Inflammatory macrophage treated with lipopolysaccharide for 4 hours (primary cell): ENCODE measurements around the gene CDH4.

ENCODE experiments used
- DNase-seq: peaks from one replicate; pipeline ENCODE4 v3.0.0-alpha.2; 2020

Gene CDH4

GRCh38 chr20:61748376-61748775 lies 496.3 kb downstream of the CDH4 start:
- DNase-seq: no peak

- no peak for DNase-seq
Measured at GRCh38 chr20:61749406-61750075, 497.5 kb downstream of the CDH4 start.

GRCh38 chr20:61750093-61750492 lies 498.0 kb downstream of the CDH4 start:
- no peak for DNase-seq

- no peak for DNase-seq
Measured at GRCh38 chr20:61752576-61752975, 500.5 kb downstream of the CDH4 start.

DNA sequence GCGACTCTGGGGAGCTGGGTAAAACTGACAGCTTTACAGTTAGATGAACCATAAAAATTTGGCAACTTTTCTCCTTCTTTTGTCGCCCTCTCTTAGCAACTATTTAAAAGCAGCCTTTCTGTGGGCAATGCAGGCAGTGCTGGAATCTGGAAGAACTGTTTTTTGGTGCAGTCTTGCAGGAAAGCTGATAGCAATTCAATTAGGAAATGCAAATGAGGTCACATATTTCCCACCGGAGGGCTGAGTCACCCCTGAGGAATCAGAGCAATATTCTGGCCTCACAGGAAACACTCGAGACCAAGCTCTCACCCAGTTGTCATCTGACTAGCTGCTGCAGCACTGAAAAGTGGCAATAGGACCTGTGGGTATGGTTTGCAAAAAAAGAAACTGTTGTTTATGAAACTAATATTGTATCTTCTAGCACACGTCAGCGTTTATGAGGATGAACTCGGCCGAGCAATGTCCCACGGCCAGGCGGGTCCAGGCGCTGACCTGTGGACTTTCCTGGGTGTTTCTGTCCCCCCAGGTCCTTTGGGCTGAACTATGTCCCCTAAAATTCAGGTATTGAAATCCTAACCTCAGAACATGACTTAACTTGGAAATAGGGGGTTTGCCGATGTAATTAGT lies 501.4 kb downstream of the CDH4 start:
- no peak for DNase-seq

GRCh38 chr20:61753987-61754956 lies 502.2 kb downstream of the CDH4 start:
- no peak for DNase-seq

DNA sequence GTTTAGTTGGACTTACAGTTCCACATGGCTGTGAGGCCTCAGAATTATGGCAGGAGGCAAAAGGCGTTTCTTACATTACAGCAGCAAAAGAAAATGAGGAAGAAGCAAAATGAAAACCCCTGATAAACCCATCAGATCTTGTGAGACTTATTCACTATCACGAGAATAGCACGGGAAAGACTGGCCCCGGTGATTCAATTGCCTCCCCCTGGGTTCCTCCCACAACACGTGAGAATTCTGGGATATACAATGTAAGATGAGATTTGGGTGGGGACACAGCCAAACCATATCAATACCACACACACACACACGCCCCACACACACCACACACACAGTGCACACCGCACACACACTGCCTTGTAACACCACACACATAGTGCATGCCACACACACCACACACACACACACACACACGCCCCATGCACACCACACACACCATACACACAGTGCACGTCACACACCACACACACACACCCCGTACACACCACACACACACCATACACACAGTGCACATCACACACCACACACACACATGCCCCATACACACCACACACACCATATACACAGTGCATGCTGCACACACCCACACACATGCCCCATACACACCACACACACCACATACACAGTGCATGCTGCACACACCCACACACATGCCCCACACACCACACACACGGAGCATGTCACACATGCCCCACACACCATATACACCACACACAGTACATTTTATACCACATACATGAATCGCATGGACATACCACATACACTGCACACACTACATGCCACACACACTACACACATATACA lies 503.1 kb downstream of the CDH4 start:
- DNase-seq: no peak

- no peak for DNase-seq
Measured at GRCh38 chr20:61755971-61756845, 504.1 kb downstream of the CDH4 start.

DNA sequence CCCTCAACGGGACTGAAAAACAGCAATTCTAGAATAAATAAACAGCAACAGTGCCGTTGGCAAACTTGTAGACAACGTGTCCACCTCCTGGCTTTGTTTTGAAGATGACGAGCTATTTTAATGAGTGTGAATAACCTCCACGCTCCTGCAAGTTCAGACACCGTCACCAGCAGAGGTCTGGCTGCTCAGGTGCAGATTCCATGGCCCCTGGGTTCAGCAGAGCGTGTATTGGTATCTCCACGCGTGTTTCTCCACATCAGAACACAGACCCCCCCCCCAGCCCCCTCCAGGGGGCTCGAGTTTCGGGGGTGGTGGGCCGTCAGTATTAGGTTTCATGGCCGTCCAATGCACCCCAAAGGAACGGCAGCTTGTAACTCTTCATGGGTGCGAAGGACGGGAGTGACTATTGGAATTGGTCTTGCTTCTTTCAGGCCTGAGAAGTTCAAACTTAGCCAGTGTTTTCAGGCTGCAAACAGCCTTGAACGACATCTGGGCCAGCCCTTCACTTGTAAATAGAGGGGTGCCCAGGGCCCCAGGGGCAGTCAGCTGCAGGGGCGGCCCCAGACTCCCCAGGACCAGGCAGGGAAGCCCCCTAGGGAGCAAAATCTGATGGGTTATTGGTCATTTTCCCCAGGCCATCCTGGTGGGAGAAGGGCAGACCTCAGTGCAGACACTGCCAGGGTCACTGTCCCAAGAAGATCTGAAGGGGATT lies 505.1 kb downstream of the CDH4 start:
- DNase-seq: no peak

DNA sequence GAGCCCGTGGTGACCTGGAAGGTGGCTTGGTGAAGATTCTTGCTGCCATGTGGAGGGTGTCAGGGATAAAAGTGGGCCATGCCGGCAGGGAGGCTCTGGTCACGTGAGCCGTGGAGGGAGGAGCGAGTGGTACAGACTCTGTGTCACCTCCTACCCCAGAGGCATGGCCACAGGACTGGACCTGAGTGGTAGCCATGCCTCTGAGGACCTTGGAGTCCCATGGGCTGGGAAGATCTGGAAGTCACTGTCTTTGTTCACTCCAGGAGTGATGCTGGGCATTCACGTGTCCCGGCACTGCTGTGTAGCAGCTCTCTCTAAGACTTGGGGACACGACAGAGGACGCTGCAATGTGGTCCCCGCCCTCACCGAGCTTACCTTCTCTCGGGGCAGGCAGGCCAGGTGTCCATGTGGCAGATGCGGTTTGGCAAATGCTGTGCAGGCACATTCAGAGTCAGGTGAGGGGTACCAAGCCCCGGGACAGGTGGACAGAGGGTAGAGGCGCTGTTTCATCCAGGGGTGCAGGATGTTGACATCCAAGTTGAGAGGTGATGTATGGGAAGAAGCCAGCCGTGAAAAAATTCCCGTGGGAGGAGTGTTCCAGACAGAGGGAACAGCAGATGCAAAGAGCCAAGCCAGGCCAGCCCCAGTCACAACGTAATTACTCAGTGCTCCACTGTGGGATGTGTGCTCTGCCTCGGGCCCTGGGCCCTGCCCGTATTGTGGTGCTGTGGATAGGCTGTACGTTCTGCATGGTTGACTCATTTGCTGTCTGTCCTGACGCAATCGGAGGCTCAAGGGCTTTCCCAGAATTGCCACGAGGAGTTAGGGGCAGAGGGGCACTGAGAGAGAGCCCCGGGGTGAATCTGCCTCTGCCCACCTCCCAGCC lies 505.9 kb downstream of the CDH4 start:
- no peak for DNase-seq

- DNase-seq: no peak
Measured at GRCh38 chr20:61758564-61759200, 506.6 kb downstream of the CDH4 start.

DNA sequence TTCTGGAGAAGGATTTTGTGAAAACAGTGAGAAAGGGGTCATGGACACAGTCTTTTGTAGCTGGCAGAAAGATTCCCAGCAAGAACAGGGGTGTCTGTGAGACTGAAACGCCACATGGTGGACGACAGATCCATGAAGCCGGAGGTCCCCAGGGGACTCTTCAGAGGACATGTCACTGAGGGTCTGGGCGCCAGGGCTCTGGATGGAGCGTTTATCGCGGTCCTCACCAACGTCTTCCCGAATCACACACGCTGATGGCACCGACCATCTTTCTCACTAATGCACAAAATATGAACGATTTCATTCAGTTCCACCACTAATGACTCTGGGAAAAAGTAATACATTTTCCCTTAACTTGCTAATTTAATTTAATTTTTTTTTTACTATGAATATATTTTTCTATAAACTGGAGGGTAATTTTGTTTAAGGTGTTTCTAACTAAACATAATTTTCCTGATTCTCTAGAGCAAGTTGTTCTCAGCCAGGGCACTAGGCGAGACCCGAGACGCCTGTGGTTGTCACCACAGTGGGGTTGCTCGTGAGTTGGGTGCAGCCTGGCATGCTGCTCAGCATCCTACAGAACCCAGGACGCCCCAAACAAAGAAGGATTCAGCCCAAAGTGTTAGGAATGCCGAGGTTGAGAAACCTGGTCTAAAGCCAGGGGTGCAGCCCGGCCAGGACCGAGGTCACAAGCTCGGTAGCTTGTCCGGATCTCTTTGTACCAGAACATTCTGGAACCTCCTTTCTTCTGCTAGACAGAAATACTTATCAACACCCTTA lies 507.4 kb downstream of the CDH4 start:
- DNase-seq: no peak

- DNase-seq: no peak
Measured at GRCh38 chr20:61760321-61760720, 508.3 kb downstream of the CDH4 start.

GRCh38 chr20:61760731-61761130 lies 508.7 kb downstream of the CDH4 start:
- DNase-seq: no peak

DNA sequence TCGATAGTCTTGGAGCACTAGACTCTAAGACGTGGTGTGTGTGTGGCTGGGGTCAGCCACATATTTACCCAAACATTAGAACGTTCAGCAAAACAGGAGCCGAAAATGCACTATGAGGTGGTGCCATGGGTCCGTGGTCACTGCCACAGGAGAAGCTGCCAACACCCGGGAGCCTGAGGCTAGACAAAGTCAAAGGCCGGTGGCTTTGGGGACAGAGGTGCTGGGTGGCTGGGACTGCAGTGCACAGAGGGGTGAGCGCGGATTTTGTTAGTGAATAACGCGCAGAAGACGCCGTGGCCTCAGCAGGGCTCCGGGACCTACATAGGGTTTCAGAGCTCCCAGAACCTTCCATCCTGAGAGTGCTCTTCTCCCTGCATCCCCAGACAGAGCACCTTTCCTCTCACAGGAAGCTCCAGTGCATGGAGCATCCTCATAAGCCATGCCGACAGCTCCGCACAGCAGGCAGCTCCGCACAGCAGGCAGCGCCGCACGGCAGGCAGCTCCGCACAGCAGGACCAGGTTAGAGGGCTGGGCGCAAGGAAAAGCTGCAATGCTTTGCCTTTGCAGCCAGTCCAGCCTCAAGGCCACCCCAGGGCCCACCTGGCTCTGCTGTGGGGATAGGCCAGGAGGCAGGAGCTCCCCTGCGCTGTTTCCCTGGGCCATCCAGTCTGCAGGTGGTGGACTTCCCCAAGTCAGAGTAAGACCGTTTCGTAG lies 509.5 kb downstream of the CDH4 start:
- DNase-seq: no peak

- DNase-seq: no peak
Measured at GRCh38 chr20:61762167-61762710, 510.2 kb downstream of the CDH4 start.

DNA sequence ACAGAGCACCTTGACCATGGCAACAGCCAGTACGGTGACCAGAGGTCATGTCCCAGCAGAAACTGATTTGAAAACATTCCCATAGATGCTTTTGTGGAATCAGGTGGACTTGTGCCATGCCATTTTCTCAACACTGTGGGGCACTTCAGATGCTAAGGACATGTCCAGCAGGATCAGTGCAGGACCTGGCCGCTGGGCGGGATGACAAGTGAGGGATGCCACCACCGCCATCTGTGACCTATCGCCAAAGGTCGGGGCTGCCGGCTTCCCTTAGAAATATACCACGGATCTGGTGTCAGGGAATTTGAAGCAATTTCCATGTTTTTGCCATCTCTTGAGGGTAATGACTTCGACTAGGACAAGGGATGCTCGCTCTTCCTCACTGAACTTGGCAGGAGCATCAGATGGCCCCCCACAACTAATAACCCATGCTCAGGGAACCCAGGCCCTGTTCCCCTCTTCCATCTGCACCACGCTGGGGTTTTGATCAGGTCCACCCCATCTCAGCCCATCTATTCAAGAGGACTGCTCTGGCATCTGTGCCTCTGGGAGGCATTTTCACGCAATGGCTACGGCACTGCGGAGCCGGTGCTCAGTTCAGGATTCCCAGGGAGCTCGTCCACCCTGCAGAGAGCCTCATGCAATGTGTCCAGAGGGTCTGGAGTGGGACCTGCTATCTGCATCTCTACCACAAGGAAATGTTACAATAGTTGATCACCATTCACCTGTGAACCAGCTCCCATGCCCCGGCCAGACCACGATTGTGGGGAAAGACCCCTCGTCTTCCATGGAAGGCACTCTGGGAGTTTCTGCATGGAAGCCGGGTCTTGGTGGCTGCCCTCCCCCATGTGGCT lies 511.1 kb downstream of the CDH4 start:
- DNase-seq: no peak
